IPS-11a (cell line): ENCODE measurements around the gene PPP3CA.

Experiments used
- H3K4me3 ChIP-seq: one replicate; pipeline ENCODE4 v1.5.1; 2013; ENCODE audit warnings: low read depth, low read length, control low read depth

Gene PPP3CA

DNA sequence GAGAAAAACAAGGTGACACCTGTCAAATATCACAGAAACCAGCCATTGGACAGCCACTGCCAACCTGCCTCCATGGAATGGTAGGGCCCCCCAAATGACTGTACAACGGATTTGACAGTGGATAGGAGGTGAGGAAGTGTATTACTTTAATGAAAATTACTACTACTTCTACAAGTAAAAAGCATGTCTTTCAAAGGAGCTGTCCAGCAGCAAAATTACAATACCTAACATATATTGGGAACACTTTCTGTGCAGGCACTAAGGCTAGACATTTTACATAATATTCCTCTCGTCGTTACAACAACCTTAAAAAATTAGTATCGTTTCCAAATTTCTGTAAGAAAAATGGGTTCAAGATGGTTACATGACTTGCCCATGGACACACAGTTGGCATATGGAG is 14.9 kb downstream of the PPP3CA start:
- H3K4me3 ChIP-seq: no peak overlapping the region

DNA sequence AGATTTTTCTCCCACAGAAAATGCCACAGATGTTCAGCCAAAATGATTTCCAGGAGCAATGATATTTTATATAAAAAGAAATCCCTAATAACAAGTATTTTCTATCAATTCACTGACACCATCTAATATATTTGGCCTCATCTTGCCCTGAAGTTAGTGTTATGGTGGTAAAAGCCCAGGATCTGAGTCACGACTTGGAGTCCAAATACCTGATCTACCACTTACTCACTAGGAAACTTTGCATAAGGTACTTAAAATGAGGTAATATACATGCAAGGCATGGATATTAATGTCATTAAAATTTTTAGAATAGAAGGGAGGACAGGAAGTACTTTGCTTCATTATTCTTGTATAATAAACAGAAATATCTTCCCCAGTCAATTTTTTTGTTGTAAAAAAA is 16.3 kb downstream of the PPP3CA start:
- no peak overlapping the region for H3K4me3 ChIP-seq

DNA sequence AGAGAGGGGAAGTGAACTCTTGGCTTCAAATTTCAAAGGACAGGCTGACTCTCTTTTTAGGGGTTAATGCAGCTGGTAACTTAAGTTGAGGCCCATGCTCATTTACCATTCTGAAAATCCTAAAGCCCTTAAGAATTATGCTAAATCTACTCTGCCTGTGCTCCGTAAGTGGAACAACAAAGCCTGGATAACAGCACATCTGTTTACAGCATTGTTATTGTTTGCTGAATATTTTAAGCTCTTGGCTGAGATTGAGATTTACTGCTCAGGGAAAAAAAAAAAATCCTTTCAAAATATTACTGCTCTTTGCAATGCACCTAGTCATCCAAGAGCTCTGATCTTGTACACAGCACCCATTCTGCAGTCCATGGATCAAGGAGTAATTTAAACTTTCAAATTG is 17.7 kb downstream of the PPP3CA start:
- no peak overlapping the region for H3K4me3 ChIP-seq

DNA sequence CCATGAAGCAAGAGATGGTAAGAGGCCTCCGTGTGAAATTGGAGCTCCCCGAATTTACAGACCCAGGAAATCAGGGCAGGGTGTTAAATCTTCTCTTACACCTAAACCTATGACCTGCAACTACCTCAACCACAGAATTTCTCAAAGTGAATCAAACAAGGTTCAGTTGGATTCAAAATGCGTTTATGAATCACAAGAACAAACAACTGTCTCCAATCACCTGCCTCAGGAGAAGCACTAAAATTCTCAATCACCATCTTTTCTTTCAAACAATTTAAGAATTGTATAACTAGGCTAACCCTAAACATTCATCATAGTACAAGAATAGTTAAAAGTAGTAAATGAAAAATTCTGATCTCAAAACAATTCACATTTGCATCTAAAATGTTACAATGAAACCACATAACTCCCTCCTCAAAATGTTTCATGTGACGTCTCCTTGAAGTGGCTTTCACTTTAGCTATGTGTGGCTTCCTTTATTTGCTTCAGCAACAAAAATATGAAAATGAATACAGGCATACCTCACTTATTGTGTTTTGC is 19.2 kb downstream of the PPP3CA start:
- no peak overlapping the region for H3K4me3 ChIP-seq

DNA sequence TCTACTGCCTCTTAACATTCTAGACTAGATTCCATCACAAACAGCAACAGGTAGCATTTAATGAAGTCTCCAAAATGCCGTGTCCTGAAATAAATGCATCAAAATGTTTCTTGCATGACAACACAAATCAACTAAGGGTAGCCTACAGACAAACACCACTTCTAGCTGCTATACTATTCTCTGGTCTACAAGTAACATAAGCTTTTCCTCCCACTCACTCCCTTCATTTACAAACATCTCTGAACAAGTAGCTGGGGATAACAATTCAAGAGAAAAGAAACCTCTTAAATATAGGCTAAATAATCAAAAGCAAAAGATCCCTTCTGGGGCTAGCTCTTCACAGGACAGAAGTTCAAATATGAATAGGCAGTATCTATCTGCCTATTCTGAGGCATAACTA is 20.8 kb downstream of the PPP3CA start:
- H3K4me3 ChIP-seq: no peak overlapping the region

DNA sequence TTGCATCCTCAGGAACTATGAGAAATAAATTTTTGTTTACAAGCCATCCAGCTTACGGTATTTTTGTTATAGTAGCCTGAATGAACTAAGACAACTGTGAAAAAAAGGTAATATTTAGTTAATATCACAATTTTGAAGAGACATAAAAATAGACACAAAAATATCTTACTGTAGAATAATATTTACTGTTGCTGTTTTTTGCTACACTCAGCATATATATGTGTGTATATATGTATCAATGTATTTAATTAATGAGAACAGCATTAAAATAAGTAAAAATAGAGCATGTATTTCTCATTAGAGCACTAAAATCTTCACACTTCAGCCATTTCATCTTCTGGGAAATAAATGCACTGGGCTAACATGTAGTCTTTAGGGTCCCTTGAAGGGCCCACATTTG is 24.6 kb downstream of the PPP3CA start:
- H3K4me3 ChIP-seq: no peak overlapping the region

DNA sequence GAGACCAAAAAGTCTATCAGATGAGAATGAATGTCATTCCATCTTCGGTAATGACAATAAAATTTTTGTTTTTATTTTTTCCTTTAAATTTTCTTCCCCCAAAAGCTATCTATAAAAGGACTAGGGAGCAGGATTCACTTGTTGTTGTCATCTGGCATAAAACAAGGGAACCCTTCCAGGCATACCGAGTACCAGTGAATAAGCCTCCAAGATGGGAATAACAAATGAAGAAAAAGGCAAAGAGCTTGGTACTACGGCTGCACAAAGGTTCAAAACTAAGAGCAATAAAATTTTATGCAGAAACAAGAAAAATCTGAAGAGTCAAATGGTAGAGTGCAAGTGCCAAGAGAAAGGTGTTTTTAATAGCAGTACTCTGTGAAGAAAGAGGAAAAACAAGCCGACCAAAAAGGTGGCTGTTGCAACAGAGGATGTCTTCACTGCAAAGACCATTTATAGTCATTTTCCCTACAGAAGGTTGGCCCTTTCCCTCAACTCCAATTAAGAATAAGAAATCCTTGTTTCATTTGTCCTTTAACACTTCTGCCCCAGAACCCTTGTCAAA is 25.8 kb downstream of the PPP3CA start:
- H3K4me3 ChIP-seq: no peak overlapping the region

DNA sequence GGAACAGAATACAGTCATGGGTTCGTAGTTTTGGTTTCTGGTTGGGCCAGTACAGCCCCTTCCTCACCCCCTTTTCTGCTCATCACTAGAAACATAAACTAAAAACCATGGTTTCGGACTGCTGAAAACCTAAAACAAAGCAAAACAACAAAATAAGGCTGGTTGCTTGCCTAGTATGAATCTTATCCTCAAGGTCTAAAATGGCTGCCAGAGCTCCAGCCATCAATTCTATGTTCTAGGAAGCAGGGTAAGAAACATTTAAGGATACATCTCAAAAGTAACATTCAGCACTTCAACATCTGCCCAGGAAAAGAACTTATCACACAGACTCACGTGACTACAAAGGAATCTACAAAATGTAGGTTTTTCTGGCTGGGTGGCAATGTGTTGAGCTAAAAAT is 31.5 kb downstream of the PPP3CA start:
- H3K4me3 ChIP-seq: no peak overlapping the region

DNA sequence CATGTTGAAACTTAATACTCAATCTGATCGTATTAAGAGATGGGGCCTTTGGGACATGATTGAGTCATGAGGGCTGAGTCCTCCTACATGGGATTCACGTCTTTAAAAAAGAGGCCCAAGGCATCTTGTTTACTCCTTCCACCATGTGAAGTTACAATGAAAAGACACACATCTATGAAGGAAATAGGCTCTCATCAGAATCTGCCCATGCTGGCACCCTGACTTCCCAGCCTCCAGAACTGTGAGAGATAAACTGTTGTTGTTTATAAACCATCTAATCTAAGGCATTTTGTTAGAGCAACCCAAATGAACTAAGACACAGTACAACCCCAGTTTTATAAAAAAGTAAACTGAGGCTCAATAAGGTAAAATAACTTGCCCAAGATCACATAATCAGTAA is 32.3 kb downstream of the PPP3CA start:
- no peak overlapping the region for H3K4me3 ChIP-seq

DNA sequence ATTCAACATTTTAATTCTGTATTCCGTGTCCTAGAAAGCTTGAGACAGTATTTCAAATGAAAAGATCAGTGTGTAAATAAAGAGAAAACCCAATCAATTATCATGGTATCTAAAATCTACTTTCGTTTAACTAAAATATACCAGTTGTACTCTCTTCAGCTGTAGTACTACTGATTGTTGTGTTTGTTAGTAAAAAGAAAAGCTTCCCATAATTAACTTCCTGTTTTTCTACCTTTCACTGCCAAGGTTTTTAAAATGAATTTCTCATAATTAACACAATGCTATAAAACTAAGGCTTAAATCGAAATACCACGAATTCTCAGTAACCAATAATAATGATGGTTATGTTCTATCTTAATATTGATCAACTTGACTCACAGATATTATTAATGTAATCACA is 37.4 kb downstream of the PPP3CA start:
- H3K4me3 ChIP-seq: no peak overlapping the region

DNA sequence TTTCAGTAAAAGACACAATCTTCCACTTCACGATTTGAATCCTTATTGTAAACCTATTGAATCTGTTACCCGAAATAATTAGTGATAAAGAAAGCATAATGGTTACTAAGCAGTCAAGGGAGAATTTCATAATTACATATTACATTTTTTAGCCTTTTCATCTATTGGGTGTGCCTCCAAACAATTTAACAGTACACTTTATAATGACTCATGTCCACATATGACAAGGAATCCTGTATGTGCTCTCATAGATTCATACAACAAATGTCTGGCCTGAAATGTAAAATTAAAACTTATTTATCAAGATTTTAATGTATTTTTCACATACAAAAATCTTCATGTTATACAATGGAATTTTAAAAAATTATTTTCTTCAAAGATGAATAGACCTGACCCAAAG is 39.4 kb downstream of the PPP3CA start:
- H3K4me3 ChIP-seq: no peak overlapping the region

DNA sequence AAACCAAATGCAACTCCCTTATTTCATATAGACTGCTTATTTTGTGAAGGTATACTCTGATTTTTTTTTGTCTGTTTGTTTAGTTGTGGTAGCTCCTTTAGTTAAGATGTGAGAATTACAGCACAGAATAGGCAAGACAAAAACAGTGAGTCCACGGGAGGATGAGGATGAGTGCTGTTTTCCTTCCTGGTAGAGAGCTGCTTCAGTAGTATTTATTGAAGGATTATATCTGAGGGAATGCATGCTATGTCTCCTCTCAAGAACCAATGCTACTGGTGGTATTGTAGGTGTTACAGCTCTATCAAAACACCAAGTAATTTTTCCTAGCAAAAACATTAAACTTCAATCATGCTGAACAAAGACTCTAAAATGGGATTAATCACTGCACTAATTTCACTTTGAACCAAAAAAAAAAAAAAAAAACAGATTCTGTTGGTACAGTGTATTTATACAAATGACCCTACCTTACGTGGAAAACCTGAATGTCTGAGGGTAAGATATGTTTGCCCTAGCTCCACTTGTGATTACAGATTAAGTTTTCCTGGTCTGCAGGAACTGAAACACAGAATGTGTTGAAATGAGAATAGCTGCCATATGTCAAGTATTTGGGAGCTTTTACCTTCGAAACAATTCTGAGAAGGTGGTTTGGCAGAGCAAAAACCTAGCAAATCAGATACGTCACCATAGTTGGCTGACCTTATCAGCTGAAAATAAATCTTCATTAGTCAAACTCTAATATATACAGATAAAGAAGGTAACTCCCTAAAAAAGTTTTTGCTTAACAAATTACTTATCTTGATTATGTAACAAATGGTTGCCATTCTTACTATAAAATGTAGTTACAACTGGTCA is 40.3 kb downstream of the PPP3CA start:
- no peak overlapping the region for H3K4me3 ChIP-seq

DNA sequence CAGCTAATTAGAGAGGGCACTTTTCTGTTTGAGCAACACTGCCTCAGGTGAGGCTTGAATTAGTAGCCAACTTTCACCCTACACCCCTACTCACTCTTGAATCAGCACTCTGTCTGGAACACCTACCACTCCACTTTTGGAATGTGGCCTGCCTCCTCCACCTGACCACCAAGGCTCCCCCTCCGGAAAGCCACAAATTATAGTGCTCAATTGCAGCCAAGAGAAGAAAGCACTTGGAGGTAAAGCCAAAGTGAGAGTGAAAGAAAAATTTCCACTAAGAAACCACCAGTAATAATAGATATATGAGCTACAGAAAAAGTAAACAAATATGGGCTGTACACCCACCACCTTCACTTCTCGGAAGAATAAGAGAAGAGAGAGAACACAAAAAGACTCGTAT is 41.1 kb downstream of the PPP3CA start:
- no peak overlapping the region for H3K4me3 ChIP-seq

DNA sequence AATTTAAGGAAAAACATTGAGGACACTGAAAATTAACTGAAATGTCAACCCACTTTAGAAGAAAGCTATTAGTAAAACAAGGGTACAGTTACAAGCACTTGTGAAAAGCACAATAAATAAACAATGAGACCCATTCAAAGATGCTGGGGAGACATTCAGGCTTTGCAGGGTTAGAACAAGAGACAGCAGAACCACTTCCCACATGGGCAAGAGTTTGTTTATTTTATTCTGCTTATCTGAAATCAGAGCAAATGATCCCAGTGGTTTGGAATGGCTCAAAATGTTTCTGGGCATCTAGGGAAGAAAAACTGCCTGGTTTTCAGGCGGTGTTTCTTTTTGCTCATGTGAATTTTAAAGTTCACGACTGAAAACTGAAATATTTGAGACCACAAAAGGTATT is 42.4 kb downstream of the PPP3CA start:
- H3K4me3 ChIP-seq: no peak overlapping the region

DNA sequence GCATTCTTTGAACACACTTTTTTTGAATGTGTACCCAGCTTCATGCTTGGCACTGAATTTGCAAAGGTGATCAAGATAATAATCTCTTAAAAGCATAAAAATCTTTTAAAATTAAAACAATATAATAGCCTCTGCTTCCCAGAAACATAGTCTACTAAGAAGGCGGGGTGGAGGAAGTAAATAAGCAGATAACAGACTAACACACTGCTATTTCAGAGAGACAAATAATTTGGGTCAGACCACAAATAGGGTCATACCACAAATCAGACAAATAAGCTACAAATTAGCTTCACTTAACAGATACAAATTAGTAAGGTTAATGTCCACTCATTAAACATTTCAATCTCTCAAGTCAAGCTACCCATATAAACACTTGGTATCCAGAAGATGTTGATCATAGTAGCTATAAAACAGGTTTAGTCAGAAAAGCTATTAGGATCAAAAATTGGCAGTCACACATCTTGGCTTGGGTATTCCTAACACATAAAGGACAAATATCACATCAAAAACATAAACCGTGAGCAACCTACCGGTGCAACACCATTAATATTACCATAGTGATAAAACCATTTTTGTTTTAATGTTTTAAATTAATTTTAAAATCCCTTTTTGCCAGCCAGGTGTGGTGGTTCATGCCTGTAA is 47.3 kb downstream of the PPP3CA start:
- H3K4me3 ChIP-seq: no peak overlapping the region

DNA sequence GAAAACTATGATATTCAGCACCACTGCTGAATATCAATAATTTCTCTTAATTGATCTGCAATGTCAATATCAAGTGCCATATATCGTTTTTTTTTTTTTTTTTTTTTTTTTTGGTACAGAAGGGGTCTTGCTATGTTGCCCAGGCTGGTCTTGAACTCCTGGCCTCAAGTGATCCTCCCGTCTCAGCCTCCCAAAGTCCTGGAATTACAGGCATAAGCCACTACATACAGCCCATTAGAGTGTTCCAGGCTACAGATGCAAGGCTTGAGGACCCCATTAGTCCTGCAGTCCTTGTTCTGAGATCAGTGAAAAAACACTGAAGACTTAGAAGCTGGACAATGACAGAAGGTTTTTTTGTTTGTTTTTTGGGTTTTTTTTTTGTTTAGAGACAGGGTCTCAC is 48.3 kb downstream of the PPP3CA start:
- H3K4me3 ChIP-seq: no peak overlapping the region

DNA sequence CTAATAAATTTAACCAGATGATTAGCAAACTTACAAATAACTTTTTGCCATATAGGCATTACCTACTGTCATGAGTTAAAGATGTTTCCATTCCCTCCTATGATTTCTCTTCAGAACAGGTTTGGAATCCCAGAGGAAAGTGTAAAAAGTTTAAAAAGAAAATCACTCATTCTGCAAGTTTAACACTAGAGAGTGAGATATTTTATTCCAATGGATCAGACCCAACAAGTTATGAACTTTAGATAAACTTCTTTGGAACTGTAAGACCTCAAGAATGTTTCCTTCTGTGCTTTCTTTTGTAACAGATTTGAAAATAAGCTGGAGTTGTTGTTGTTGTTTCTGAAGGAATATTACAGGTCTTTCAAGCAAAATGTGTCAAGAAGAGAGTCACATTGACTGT is 51.6 kb downstream of the PPP3CA start:
- H3K4me3 ChIP-seq: no peak overlapping the region

DNA sequence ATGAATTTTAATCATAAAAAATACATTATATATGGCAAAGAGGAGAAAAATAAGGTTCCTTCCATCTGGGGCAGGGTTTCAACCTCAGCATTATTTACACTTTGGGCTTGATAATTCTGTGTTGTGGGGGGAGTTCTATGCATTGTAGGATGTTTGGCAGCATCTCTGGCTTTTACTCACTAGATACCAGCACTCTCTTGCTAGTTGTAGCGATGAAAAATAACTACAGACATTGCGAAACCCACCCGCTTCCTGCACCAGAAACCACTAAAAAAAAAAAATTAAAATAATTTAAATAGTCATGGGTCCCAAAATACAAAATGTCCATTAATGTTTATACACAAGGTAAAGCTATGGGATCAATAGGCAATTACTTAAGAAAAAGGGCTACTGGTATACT is 52.7 kb downstream of the PPP3CA start:
- H3K4me3 ChIP-seq: no peak overlapping the region

DNA sequence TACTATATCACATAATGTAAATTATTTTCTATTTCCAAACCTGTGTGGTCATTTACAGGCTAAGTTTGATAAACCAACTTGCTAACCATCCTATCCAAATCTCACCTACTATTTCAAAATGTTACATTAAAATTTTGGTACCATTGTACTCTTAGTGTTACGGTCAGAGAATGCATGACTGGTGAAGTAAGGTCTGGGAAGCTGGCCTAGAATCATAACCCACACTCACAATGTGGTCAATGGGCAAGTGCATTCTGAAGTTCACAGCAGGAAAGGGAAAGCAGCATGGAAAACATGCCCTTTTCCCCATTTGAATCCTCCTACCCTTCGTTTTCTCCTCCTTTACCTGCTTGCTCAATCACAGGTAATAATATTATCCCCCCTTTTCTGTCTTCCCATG is 54.4 kb downstream of the PPP3CA start:
- no peak overlapping the region for H3K4me3 ChIP-seq

DNA sequence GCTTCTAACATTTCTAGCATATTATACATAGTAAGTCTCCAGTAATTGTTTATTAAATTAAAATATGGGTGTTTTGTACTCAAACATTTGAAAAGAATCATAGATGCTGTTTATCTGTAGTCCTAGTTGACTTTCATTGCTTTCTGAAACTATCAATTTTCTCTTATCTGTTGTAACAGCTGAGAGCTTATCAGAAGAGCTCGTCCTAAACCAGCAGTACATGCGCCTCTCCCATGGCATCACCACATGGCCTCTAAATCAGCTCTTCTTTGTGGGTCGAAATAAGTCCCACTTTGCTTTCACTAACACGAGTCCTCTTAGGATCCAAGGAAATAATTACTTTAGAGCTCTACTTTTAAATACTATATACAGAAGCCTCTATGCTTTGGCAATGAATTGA is 55.1 kb downstream of the PPP3CA start:
- H3K4me3 ChIP-seq: no peak overlapping the region

DNA sequence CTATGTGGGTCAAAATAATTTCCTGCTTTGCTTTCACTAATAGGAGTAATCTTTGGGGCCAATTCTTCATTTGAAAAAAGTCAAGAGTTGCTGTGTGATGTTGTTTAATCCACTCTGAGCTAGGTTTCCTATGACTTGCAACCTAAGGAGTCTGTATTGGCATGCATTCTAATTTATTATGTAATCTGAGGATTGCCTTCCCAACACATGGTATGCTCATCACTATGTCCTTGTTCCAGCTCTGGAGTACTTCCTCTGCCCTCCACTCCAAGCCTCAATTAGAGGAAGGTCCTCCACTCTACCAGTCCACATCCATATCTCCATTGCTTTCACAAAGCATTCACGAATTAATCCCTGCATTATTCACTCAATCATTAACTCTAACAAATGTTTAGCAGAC is 56.1 kb downstream of the PPP3CA start:
- H3K4me3 ChIP-seq: no peak overlapping the region

DNA sequence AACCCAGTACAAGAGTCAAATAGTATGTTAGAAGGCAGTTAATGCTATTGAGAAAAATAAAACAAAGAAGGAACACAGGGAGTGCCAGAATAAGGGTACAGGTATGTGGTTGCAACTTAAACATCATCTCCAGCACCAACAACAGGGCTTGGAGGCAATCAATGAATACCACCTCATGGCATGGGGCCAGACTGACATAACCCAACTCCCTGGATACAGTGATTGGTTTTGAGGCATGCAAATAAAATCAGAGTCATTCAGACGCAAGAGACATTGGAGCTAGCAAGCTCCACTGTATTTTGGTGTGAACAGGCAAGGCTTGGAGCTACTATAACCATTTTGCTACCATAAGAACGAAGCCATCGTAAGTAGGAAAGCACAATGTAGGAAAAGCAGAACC is 56.7 kb downstream of the PPP3CA start:
- no peak overlapping the region for H3K4me3 ChIP-seq
